ENCODE results near the gene PLOD1. TPM values are rescaled to one million over a fixed set of nuclear protein-coding genes. Genes with fewer than 3 reads are reported as not detected.

Gene PLOD1
- total RNA-seq, 1 experiment from 2014 or later, result 80.2 TPM

DNA sequence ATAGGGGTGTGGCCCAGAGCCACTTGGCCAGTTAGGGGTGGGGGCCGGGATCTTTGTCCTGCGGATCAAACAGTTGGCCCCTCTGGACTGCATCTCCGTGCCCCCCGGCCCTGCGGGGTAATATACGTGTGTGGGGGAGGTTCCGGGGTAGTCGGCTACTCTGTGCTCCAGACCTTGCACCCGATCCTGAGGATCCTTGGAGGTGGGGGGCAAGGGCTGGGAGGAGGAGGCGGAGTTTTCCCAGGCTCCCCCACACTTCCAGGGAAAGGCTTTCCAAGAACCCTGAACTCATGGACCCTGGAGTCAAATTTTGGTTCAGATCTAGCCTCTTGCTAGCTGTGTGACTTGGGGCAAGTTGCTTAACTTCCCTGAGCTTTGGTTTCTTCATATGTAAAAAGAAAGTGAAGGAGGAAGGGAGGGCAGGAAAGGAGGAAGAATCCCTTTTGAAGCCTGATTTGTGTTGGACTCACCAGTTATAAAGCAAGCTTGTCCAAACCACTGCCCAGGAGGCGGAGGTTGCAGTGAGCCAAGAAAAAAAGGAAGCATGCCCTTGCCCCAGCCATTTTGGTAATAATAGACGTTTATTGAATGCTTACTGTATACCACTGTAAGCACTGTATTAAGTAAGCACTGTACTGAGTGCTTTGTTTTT, 85.5 kb downstream of the PLOD1 start:
- CTCF ChIA-PET, result no interaction called here
- Mint-ChIP-seq H3K4me1 (ENCODE audit: low read depth, unreplicated experiment) (no peaks in the 10 kb centered on the region), H3K27me3 (ENCODE audit: unreplicated experiment) (no peaks in the 10 kb centered on the region), H3K27ac (ENCODE audit: unreplicated experiment) (no peak overlapping the region), H3K4me3 (ENCODE audit: low read depth, unreplicated experiment) (peak overlapping the region; percentile 71), H3K36me3 (ENCODE audit: insufficient read depth, unreplicated experiment) (peaks cover 13% of the 10 kb centered on the region), H3K9me3 (ENCODE audit: low read depth, unreplicated experiment) (no peaks in the 10 kb centered on the region)
- TF ChIP-seq, protein P1, sequence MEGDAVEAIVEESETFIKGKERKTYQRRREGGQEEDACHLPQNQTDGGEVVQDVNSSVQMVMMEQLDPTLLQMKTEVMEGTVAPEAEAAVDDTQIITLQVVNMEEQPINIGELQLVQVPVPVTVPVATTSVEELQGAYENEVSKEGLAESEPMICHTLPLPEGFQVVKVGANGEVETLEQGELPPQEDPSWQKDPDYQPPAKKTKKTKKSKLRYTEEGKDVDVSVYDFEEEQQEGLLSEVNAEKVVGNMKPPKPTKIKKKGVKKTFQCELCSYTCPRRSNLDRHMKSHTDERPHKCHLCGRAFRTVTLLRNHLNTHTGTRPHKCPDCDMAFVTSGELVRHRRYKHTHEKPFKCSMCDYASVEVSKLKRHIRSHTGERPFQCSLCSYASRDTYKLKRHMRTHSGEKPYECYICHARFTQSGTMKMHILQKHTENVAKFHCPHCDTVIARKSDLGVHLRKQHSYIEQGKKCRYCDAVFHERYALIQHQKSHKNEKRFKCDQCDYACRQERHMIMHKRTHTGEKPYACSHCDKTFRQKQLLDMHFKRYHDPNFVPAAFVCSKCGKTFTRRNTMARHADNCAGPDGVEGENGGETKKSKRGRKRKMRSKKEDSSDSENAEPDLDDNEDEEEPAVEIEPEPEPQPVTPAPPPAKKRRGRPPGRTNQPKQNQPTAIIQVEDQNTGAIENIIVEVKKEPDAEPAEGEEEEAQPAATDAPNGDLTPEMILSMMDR (IDR thresholded peaks at IDR 0.05; ENCODE audit: unreplicated experiment), result no peak
- BruUV-seq (replicated peaks), result TSS peak; percentile 29
- intact Hi-C loops (cut with micrococcal nuclease; ENCODE audit: unreplicated experiment), result no loop called here
- DNase-seq, result no peak

DNA sequence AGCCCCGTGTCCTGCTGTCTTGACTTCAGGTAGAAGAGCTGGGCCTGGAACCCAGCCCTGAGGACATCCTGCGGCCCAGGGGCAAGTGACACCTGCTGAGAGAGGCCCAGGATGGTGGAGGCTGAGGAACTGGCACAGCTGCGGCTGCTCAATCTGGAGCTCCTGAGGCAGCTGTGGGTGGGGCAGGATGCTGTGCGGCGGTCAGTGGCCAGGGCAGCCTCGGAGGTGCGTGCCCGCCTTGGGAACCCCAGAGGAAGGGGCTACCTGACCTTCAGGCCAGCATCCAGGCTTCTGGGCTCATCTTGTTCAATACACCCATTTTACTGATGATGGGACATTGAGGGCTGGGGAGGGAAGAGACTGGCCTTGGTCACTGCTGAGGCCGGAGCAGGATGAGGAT, 87.1 kb downstream of the PLOD1 start:
- TF ChIP-seq, protein P1 (IDR thresholded peaks at IDR 0.05; ENCODE audit: unreplicated experiment), result no peak
- no TSS peak for BruUV-seq (replicated peaks)
- CTCF ChIA-PET, result no interaction called here
- peaks cover 17% of the 10 kb centered on the region for H3K36me3 Mint-ChIP-seq (ENCODE audit: insufficient read depth, unreplicated experiment)
- intact Hi-C loops (cut with micrococcal nuclease; ENCODE audit: unreplicated experiment), result no loop called here
- H3K27me3 Mint-ChIP-seq (ENCODE audit: unreplicated experiment), result no peaks in the 10 kb centered on the region
- no peaks in the 10 kb centered on the region for H3K9me3 Mint-ChIP-seq (ENCODE audit: low read depth, unreplicated experiment)
- DNase-seq, result no peak
- no peak overlapping the region for H3K27ac Mint-ChIP-seq (ENCODE audit: unreplicated experiment)
- no peaks in the 10 kb centered on the region for H3K4me1 Mint-ChIP-seq (ENCODE audit: low read depth, unreplicated experiment)
- H3K4me3 Mint-ChIP-seq (ENCODE audit: low read depth, unreplicated experiment), result no peak overlapping the region

DNA sequence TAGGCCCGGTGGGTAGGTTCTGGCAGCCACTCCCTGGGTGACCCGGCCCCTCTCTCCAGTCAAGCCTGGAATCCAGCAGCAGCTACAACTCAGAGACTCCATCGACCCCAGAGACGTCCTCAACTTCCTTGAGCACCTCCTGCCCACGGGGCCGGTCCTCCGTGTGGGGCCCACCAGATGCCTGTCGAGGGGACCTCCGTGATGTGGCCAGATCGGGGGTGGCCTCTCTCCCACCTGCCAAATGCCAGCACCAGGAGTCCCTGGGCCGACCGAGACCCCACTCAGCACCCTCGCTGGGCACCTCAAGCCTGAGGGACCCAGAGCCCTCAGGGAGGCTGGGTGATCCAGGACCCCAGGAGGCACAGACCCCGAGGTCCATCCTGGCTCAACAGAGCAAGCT, 87.5 kb downstream of the PLOD1 start:
- DNase-seq, result no peak

More for the DNA sequence above, 87.5 kb downstream of the PLOD1 start:
- H3K4me1 Mint-ChIP-seq (ENCODE audit: low read depth, unreplicated experiment), result no peaks in the 10 kb centered on the region
- CTCF ChIA-PET, result no interaction called here
- intact Hi-C loops (cut with micrococcal nuclease; ENCODE audit: unreplicated experiment), result no loop called here
- peaks cover 17% of the 10 kb centered on the region for H3K36me3 Mint-ChIP-seq (ENCODE audit: insufficient read depth, unreplicated experiment)
- no TSS peak for BruUV-seq (replicated peaks)
- no peaks in the 10 kb centered on the region for H3K9me3 Mint-ChIP-seq (ENCODE audit: low read depth, unreplicated experiment)
- TF ChIP-seq, protein P1 (IDR thresholded peaks at IDR 0.05; ENCODE audit: unreplicated experiment), result no peak
- no peak overlapping the region for H3K4me3 Mint-ChIP-seq (ENCODE audit: low read depth, unreplicated experiment)
- H3K27ac Mint-ChIP-seq (ENCODE audit: unreplicated experiment), result no peak overlapping the region
- H3K27me3 Mint-ChIP-seq (ENCODE audit: unreplicated experiment), result no peaks in the 10 kb centered on the region

Other genes with a start within 250 kb of the PLOD1 start
- gene DRAXIN, start 243.0 kb upstream of the PLOD1 start, total RNA-seq (2022), result not detected in 2 replicates
- gene AGTRAP, start 198.6 kb upstream of the PLOD1 start, total RNA-seq (2022), result 30.4 and 41.2 TPM in 2 replicates
- gene C1orf167, start 172.5 kb upstream of the PLOD1 start, total RNA-seq (2022), result not detected in 2 replicates
- gene MTHFR, start 128.8 kb upstream of the PLOD1 start, total RNA-seq (2022), result 16.4 and 21.0 TPM in 2 replicates
- 17.4 and 23.6 TPM in 2 replicates for gene CLCN6, start 128.5 kb upstream of the PLOD1 start, total RNA-seq (2022)
- gene NPPA, start 86.9 kb upstream of the PLOD1 start, total RNA-seq (2022), result not detected in 2 replicates
- not detected in 2 replicates for gene NPPB, start 75.8 kb upstream of the PLOD1 start, total RNA-seq (2022)
- gene KIAA2013, start 8.3 kb upstream of the PLOD1 start, total RNA-seq (2022), result 33.7 and 37.8 TPM in 2 replicates
- 61.8 and 66.5 TPM in 2 replicates for gene MFN2, start 45.7 kb downstream of the PLOD1 start, total RNA-seq (2022)
- 23.4 and 28.8 TPM in 2 replicates for gene MIIP, start 84.8 kb downstream of the PLOD1 start, total RNA-seq (2022)
- gene TNFRSF8, start 128.6 kb downstream of the PLOD1 start, total RNA-seq (2022), result not detected in 2 replicates
- gene TNFRSF1B, start 232.3 kb downstream of the PLOD1 start, total RNA-seq (2022), result 1.3 and 2.9 TPM in 2 replicates